Measurements from ENCODE around the gene HIF1A.

GRCh38 chr14:61663312-61663979 lies 31.9 kb upstream of the HIF1A start:
- TF ChIP-seq POLR2A (IDR thresholded peaks at IDR 0.05): no peak
- no peak for TF ChIP-seq CTCF (IDR thresholded peaks at IDR 0.05)

Data from uterus (tissue), 2 donors.